K562 (cell line): Measurements from ENCODE around the gene MDK. TPM values are rescaled to one million over a fixed set of nuclear protein-coding genes. Genes with fewer than 3 reads are reported as not detected.

Source experiments
- ARID4B ChIP-seq: sonication (generic); formaldehyde crosslinking; IDR thresholded peaks from 2 replicates; pipeline ENCODE4 v1.8.0; 2022; ENCODE audit warnings: mild to moderate bottlenecking, missing genetic modification reagents
- DMBX1 ChIP-seq: fragments of 250-450 bp; sonication (Bioruptor Pico); IDR thresholded peaks from 2 replicates; pipeline ENCODE4 v1.8.0; 2022; ENCODE audit warnings: inconsistent platforms, mild to moderate bottlenecking, moderate library complexity, borderline replicate concordance
- EGR1 ChIP-seq: fragments of 450-650 bp; conservative IDR thresholded peaks from 2 replicates; pipeline ENCODE4 v1.6.1; 2017; ENCODE audit warnings: mild to moderate bottlenecking
- FOXA3 ChIP-seq, 2 experiments: fragments of 450-650 bp in 1 of 2; sonication (generic) in 1 of 2; formaldehyde crosslinking; IDR thresholded peaks in 1 of 2; conservative IDR thresholded peaks in 1 of 2; 2 replicates each; pipeline versions ENCODE4 v1.4.0 to v1.8.0; 2020 to 2022; ENCODE audit warnings: mild to moderate bottlenecking in 2 of 2, missing genetic modification reagents in 1 of 2
- L3MBTL2 ChIP-seq: fragments of 450-650 bp; IDR thresholded peaks from 2 replicates; pipeline ENCODE4 v1.6.1; 2016; ENCODE audit warnings: mild to moderate bottlenecking, moderate library complexity
- LCOR ChIP-seq: sonication (generic); formaldehyde crosslinking; IDR thresholded peaks from 2 replicates; pipeline ENCODE4 v1.8.0; 2022; ENCODE audit warnings: mild to moderate bottlenecking, missing genetic modification reagents
- MAZ ChIP-seq, 2 experiments: fragments of 450-650 bp in 1 of 2; sonication (generic) in 1 of 2; formaldehyde crosslinking; IDR thresholded peaks in 1 of 2; conservative IDR thresholded peaks in 1 of 2; 2 replicates each; pipeline versions ENCODE4 v1.4.0 to v1.5.0; 2020; ENCODE audit warnings: mild to moderate bottlenecking in 1 of 2, missing genetic modification reagents in 1 of 2
- MNT ChIP-seq, 2 experiments: fragments of 450-650 bp; conservative IDR thresholded peaks; 2 replicates each; pipeline ENCODE4 v1.6.1; 2017; ENCODE audit warnings: mild to moderate bottlenecking in 2 of 2, moderate library complexity in 2 of 2
- PHF8 ChIP-seq: fragments of 200-600 bp; sonication (generic); IDR thresholded peaks from 2 replicates; pipeline ENCODE4 v1.6.1; 2012; ENCODE audit warnings: mixed run types, mild to moderate bottlenecking, inconsistent platforms, low read length, moderate library complexity, borderline replicate concordance
- RBBP5 ChIP-seq: fragments of 200-600 bp; sonication (generic); IDR thresholded peaks from 2 replicates; pipeline ENCODE4 v1.6.1; 2012; ENCODE audit warnings: borderline replicate concordance, mild to moderate bottlenecking, low read length, control low read depth, inconsistent platforms; ENCODE audit not compliant: insufficient read depth, poor library complexity, severe bottlenecking
- RERE ChIP-seq: sonication (generic); formaldehyde crosslinking; IDR thresholded peaks from 2 replicates; pipeline ENCODE4 v1.8.0; 2023; ENCODE audit warnings: missing genetic modification reagents, mild to moderate bottlenecking, borderline replicate concordance
- RFX1 ChIP-seq: fragments of 450-650 bp; IDR thresholded peaks from 2 replicates; pipeline ENCODE4 v1.6.1; 2016; ENCODE audit warnings: mild to moderate bottlenecking, moderate library complexity
- SRF ChIP-seq, 2 experiments: fragments of 250-450, 450-650 bp in 1 of 2; sonication (Bioruptor Pico) in 1 of 2; sonication (generic) in 1 of 2; formaldehyde crosslinking; IDR thresholded peaks; 2 replicates each; pipeline versions ENCODE4 v1.5.0 to v1.5.1; 2020 to 2022; ENCODE audit warnings: mild to moderate bottlenecking in 1 of 2, missing genetic modification reagents in 1 of 2
- polyA plus RNA-seq, 8 experiments: library from polyadenylated mRNA; depleted of rRNA in 4 of 8; stranded (reverse) in 5 of 8; unstranded in 3 of 8; fragments of >200 nt; fragmentation: Nextera tagmentation in 2 of 8; fragmentation: Illumina TruSeq in 1 of 8; extraction: Ambion mirVana in 2 of 8; extraction: Trizol in 1 of 8; gene quantifications; 2 replicates each; pipeline versions ENCODE4 v1.2.1 to v1.2.3, GENCODE V29; 2011 to 2014; ENCODE audit warnings: inconsistent platforms in 1 of 8, missing spikeins in 1 of 8
- total RNA-seq, 7 experiments: library from RNA; depleted of rRNA in 6 of 7; stranded (reverse); fragments of >200 nt in 6 of 7; fragmentation: Illumina TruSeq in 2 of 7; extraction: Trizol in 2 of 7; gene quantifications; 2 replicates each; pipeline versions ENCODE4 v1.2.1 to v1.2.3, GENCODE V29; 2011 to 2021; ENCODE audit warnings: low replicate concordance in 1 of 7

Gene MDK
- total and polyA plus RNA-seq, 9 of the 15 experiments (the other 6 are each of a cell fraction or from before 2014, with no cell fraction given): 20.7 to 700 (median 350) TPM

- TF ChIP-seq RERE (CRISPR knock-in tag): no peak
- peak; percentile 56 for TF ChIP-seq EGR1
- no peak for TF ChIP-seq FOXA3 (CRISPR knock-in tag; conservative IDR thresholded peaks at IDR 0.05 in 1 of 2, IDR thresholded peaks at IDR 0.05 in 1 of 2)
- peak; percentile 84 for TF ChIP-seq L3MBTL2
- TF ChIP-seq PHF8: peak; percentile 40; the same call in 1 of the 2 replicates
- TF ChIP-seq MNT (conservative IDR thresholded peaks at IDR 0.05): no peak
- no peak for TF ChIP-seq LCOR (CRISPR knock-in tag)
- no peak; the same call in 1 of the 2 replicates for TF ChIP-seq ARID4B
- peak; percentile 64 for TF ChIP-seq RBBP5
- TF ChIP-seq RFX1: peak; percentile 83
- peak in 1 of 2 experiments; percentile 69; a peak in 2 of 4 replicates for TF ChIP-seq MAZ (CRISPR knock-in tag; conservative IDR thresholded peaks at IDR 0.05 in 1 of 2, IDR thresholded peaks at IDR 0.05 in 1 of 2)
- TF ChIP-seq SRF (CRISPR knock-in tag; IDR thresholded peaks at IDR 0.05): no peak
- TF ChIP-seq DMBX1: 0 out of 2 replicates have a peak, but pooled peaks have one; percentile 13
Observed at GRCh38 chr11:46391578-46392420, 10.3 kb downstream of the MDK start, which contains the start of gene CHRM4 (continued).
